K562 (cell line): ENCODE results near the gene UMODL1. TPM values are rescaled to one million over a fixed set of nuclear protein-coding genes. Genes with fewer than 3 reads are reported as not detected.

Experiments
- ATF1 ChIP-seq, 2 experiments: fragments of 450-650 bp in 1 of 2; IDR thresholded peaks; 2 replicates each; pipeline ENCODE4 v1.6.1; 2016; ENCODE audit warnings: missing compliant biosample characterization in 1 of 2, missing genetic modification characterization in 1 of 2
- ILF3 ChIP-seq: fragments of 450-650 bp; IDR thresholded peaks from 2 replicates; pipeline ENCODE4 v1.6.1; 2018; ENCODE audit warnings: antibody characterized with exemption, mild to moderate bottlenecking, moderate library complexity, borderline replicate concordance
- MGA ChIP-seq: fragments of 450-650 bp; IDR thresholded peaks from 2 replicates; pipeline ENCODE4 v1.6.1; 2016; ENCODE audit warnings: mild to moderate bottlenecking, moderate library complexity
- ZFP30 ChIP-seq: fragments of 250-450 bp; sonication (Bioruptor Pico); IDR thresholded peaks from 2 replicates; pipeline ENCODE4 v1.8.0; 2022; ENCODE audit warnings: moderate library complexity, mild to moderate bottlenecking, inconsistent platforms, borderline replicate concordance
- ZNF282 ChIP-seq: sonication (generic); formaldehyde crosslinking; IDR thresholded peaks from 2 replicates; pipeline ENCODE4 v1.8.1; 2023; ENCODE audit warnings: missing genetic modification reagents
- ZNF57 ChIP-seq: fragments of 450-650 bp; formaldehyde crosslinking; IDR thresholded peaks from 2 replicates; pipeline ENCODE4 v1.4.0; 2020; ENCODE audit warnings: mild to moderate bottlenecking, moderate library complexity
- polyA plus RNA-seq, 8 experiments: library from polyadenylated mRNA; depleted of rRNA in 4 of 8; stranded (reverse) in 5 of 8; unstranded in 3 of 8; fragments of >200 nt; fragmentation: Nextera tagmentation in 2 of 8; fragmentation: Illumina TruSeq in 1 of 8; extraction: Ambion mirVana in 2 of 8; extraction: Trizol in 1 of 8; gene quantifications; 2 replicates each; pipeline versions ENCODE4 v1.2.1 to v1.2.3, GENCODE V29; 2011 to 2014; ENCODE audit warnings: inconsistent platforms in 1 of 8, missing spikeins in 1 of 8
- total RNA-seq, 7 experiments: library from RNA; depleted of rRNA in 6 of 7; stranded (reverse); fragments of >200 nt in 6 of 7; fragmentation: Illumina TruSeq in 2 of 7; extraction: Trizol in 2 of 7; gene quantifications; 2 replicates each; pipeline versions ENCODE4 v1.2.1 to v1.2.3, GENCODE V29; 2011 to 2021; ENCODE audit warnings: low replicate concordance in 1 of 7
- TF ChIP-seq, protein P1 (sequence below): fragments of 450-650 bp; IDR thresholded peaks from 2 replicates; pipeline ENCODE4 v1.6.1; 2016
- TF ChIP-seq, protein P2 (sequence below): fragments of 250-450 bp; sonication (Bioruptor Pico); IDR thresholded peaks from 2 replicates; pipeline ENCODE4 v1.4.0; 2020; ENCODE audit warnings: mild to moderate bottlenecking, moderate library complexity

UMODL1 gene
- total and polyA plus RNA-seq, 9 of the 15 experiments (the other 6 are each of a cell fraction or from before 2014, with no cell fraction given): not detected

DNA sequence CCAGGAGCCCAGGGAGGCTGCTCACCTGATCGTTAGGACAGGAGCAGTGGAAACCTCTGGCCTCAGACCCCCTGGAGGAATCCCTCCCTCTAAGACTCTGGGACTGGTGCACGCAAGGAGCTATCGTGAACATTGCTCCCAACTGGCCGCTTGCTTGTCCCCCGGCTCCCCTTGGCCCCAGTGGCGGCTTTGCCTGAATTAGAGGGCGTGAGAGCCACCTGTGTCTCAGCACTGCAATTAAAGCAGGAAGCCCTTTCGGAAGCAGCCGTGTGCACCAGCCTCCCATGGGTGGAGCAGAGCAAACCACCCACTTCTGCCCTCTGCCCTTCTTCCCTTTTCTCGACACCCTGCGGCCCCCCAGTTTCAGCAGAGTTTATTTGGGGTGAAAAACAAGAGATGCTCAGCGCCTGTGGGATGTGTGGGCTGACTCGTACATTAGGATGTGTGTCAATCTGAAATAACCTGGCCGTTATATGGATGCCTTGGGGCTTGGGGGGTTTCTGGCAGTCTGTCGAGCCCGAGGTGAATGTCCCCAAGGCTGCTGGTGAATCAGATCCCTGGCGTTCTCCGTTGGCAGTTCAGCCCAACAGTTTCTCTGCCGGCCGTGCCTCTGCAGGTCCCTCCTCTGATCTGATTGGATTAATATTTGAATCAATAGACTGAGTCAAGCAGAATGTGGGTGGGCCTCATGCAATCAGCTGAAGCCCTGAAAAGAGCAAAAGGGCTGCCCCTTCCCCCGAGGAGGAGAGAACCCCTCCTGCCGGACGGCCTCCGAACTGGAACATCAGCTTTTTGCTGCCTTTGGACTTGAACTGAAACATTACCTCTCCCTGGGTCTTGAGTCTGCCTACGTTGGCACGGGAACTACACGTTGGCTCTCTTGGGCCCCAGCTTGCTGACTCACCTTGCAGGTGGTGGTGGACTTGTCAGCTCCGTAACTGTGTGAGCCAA lies 7.3 kb upstream of the UMODL1 start (continued):
- no peak for TF ChIP-seq MGA
- no peak for TF ChIP-seq ZNF282
- no peak for TF ChIP-seq ATF1 (CRISPR knock-in tag; IDR thresholded peaks at IDR 0.05)
- TF ChIP-seq ATF1 (tag; IDR thresholded peaks at IDR 0.05): no peak
- TF ChIP-seq, protein P1, sequence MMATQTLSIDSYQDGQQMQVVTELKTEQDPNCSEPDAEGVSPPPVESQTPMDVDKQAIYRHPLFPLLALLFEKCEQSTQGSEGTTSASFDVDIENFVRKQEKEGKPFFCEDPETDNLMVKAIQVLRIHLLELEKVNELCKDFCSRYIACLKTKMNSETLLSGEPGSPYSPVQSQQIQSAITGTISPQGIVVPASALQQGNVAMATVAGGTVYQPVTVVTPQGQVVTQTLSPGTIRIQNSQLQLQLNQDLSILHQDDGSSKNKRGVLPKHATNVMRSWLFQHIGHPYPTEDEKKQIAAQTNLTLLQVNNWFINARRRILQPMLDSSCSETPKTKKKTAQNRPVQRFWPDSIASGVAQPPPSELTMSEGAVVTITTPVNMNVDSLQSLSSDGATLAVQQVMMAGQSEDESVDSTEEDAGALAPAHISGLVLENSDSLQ: no peak
- TF ChIP-seq, protein P2, sequence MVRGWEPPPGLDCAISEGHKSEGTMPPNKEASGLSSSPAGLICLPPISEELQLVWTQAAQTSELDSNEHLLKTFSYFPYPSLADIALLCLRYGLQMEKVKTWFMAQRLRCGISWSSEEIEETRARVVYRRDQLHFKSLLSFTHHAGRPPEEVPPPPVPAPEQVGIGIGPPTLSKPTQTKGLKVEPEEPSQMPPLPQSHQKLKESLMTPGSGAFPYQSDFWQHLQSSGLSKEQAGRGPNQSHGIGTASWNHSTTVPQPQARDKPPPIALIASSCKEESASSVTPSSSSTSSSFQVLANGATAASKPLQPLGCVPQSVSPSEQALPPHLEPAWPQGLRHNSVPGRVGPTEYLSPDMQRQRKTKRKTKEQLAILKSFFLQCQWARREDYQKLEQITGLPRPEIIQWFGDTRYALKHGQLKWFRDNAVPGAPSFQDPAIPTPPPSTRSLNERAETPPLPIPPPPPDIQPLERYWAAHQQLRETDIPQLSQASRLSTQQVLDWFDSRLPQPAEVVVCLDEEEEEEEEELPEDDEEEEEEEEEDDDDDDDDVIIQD (CRISPR knock-in tag): no peak
- no peak for TF ChIP-seq ZNF57 (CRISPR knock-in tag)
- TF ChIP-seq ZFP30 (CRISPR knock-in tag): no peak
- TF ChIP-seq ILF3: no peak
